ENCODE data around the gene C1orf21. TPM values are rescaled to one million over a fixed set of nuclear protein-coding genes. Genes with fewer than 3 reads are reported as not detected.

The C1orf21 gene
- total and polyA plus RNA-seq, 12 donors: 20.6 to 76.7 (median 67.5) TPM

- H3K27me3 ChIP-seq: peaks cover 0 to 10% (median 0%) of the 10 kb centered on the region in 7 donors
- H3K9me3 ChIP-seq: no peaks in the 10 kb centered on the region
- TF ChIP-seq CTCF (IDR thresholded peaks at IDR 0.05): no peak
- peaks cover 0 to 18% (median 11%) of the 10 kb centered on the region in 9 donors for H3K4me1 ChIP-seq
- intact Hi-C loops (cut with DNase I): loop anchor here in 6 of 10 donors (2.0 to 10.0 kb wide), 6 partner anchors 139 to 309 kb away; no protein-coding TSS in a partner anchor
- H3K4me3 ChIP-seq: no peak overlapping the region
- 69 to 74% methylated on average over 3 of the region's 3 CpGs for WGBS, 2 donors
- DNase-seq (no peak), ATAC-seq (no peak)
- H3K27ac ChIP-seq: no peak overlapping the region
- no peaks in the 10 kb centered on the region for H3K36me3 ChIP-seq
Observed at GRCh38 chr1:184383772-184384323, 3.0 kb upstream of the C1orf21 start.

- DNase-seq: no peak
- Histone ChIP-seq H3K4me3 (peak overlapping the region; percentile 42 to 97 (median 86)), H3K36me3 (no peaks in the 10 kb centered on the region), H3K9me3 (no peaks in the 10 kb centered on the region), H3K27me3 (peaks cover 0 to 10% (median 0%) of the 10 kb centered on the region in 7 donors), H3K27ac (peak overlapping the region; percentile 77 to 95 (median 88)), H3K4me1 (peaks cover 0 to 37% (median 28%) of the 10 kb centered on the region in 9 donors)
- intact Hi-C loops (cut with DNase I): loop anchor here in 9 of 10 donors (2.0 to 10.0 kb wide), 16 partner anchors 56 to 311 kb away; no protein-coding TSS in a partner anchor
- ATAC-seq: no peak
- 41 to 42% methylated on average over 17 of the region's 17 CpGs for WGBS, 2 donors
- no peak for TF ChIP-seq CTCF (IDR thresholded peaks at IDR 0.05)
Observed at GRCh38 chr1:184385865-184386311, 941 bp upstream of the C1orf21 start.

GRCh38 chr1:184387069-184387475 lies 243 bp downstream of the C1orf21 start:
- no peak for TF ChIP-seq CTCF (IDR thresholded peaks at IDR 0.05)
- Histone ChIP-seq H3K27me3 (peaks cover 0 to 10% (median 0%) of the 10 kb centered on the region in 7 donors), H3K4me1 (peaks cover 0 to 49% (median 38%) of the 10 kb centered on the region in 9 donors), H3K36me3 (no peaks in the 10 kb centered on the region), H3K4me3 (peak overlapping the region; percentile 42 to 97 (median 86)), H3K9me3 (no peaks in the 10 kb centered on the region), H3K27ac (peak overlapping the region; percentile 77 to 95 (median 90))
- no peak for DNase-seq
- ATAC-seq: no peak
- intact Hi-C loops (cut with DNase I): loop anchor here in 9 of 10 donors (2.0 to 10.0 kb wide), 15 partner anchors 55 to 312 kb away; no protein-coding TSS in a partner anchor
- WGBS, 2 donors: 0 to 1% methylated on average over 34 to 40 of the region's 40 CpGs

- Histone ChIP-seq H3K4me3 (peak overlapping the region; percentile 42 to 97 (median 86)), H3K27me3 (peaks cover 0 to 10% (median 0%) of the 10 kb centered on the region in 7 donors), H3K27ac (peak overlapping the region; percentile 77 to 95 (median 90)), H3K4me1 (peaks cover 0 to 55% (median 43%) of the 10 kb centered on the region in 9 donors), H3K9me3 (no peaks in the 10 kb centered on the region), H3K36me3 (no peaks in the 10 kb centered on the region)
- DNase-seq (peak; percentile 41 to 58), ATAC-seq (peak; percentile 25 to 59 (median 48))
- 0% methylated on average over 43 of the region's 43 CpGs for WGBS, 2 donors
- peak in 3 of 9 donors; percentile 37 to 49 (median 40) for TF ChIP-seq CTCF (IDR thresholded peaks at IDR 0.05)
- intact Hi-C loops (cut with DNase I): loop anchor here in 9 of 10 donors (2.0 to 10.0 kb wide), 16 partner anchors 55 to 313 kb away; no protein-coding TSS in a partner anchor
Observed at GRCh38 chr1:184387476-184388318, 868 bp downstream of the C1orf21 start.

Data from heart right ventricle (tissue), 16 donors.